Activated CD4-positive, CD25-positive, alpha-beta regulatory T cell (primary cell): ENCODE data around the gene CCDC102A.
"Not testable (repeated sequence)": the region's sequence is repeated elsewhere in the genome, so short reads cannot be mapped to it uniquely, and the experiment has no call there.

Experiments
- DNase-seq, 4 experiments: peaks; one replicate each; lab custom pipeline; 2025; lab: John Stamatoyannopoulos, UW

CCDC102A gene

DNA sequence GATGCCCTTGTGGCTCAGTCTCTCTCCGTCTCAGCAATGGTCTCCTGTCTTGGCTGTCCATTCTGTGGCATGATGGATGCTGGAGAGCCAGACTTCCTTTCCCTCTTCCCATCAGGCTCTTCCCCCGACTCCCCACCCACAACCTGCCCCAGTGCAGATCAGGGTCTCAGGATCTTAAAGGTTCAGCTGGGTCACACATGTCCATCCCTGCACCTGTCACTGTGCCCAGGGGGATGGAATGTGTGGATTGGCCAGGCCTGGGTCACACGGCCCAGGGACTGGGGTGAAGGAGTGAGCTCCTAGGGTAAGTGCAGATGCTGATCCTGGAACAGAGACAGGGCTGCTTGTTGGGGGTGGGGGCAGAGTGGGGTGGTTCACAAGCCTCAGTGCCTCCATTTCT, 29.1 kb upstream of the CCDC102A start:
- no peak for DNase-seq

- no peak for DNase-seq
Measured at GRCh38 chr16:57564571-57565270, 28.4 kb upstream of the CCDC102A start.

GRCh38 chr16:57563761-57564160, 27.4 kb upstream of the CCDC102A start:
- no peak for DNase-seq

DNA sequence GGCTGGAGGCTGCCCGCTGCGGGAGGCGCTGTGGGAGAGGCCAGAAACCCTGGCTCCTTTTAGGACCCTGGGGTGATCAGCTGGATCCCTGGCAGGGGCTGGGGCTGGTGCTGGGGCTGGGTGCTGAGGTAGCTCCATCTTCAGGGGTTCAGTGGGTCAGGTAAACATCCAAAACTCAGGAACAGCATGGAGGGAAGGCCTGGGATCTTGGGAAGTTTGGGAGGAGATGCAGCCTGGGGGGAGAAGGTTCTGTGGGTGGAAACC, 27.0 kb upstream of the CCDC102A start:
- DNase-seq, result no peak

- no peak for DNase-seq
Measured at GRCh38 chr16:57562669-57563486, 26.5 kb upstream of the CCDC102A start.

DNA sequence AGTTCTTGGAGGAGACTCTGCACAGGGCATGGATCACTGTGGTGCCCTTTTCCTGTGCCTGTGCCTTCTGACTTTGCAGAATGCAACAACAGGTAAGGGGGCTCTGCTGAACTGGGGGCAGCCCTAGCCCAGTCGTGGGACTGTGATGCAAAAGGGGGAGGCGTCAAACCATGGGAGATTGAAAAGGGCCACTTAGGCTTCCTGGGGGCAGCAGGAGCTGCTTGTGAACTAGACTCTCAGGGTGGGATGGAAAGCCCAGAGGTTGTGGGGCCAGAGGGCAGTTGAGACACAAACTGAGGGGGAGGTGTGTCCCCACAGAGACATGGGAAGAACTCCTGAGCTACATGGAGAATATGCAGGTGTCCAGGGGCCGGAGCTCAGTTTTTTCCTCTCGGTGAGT, 25.7 kb upstream of the CCDC102A start:
- no peak for DNase-seq

- no peak for DNase-seq
Measured at GRCh38 chr16:57559072-57559790, 22.9 kb upstream of the CCDC102A start.

DNA sequence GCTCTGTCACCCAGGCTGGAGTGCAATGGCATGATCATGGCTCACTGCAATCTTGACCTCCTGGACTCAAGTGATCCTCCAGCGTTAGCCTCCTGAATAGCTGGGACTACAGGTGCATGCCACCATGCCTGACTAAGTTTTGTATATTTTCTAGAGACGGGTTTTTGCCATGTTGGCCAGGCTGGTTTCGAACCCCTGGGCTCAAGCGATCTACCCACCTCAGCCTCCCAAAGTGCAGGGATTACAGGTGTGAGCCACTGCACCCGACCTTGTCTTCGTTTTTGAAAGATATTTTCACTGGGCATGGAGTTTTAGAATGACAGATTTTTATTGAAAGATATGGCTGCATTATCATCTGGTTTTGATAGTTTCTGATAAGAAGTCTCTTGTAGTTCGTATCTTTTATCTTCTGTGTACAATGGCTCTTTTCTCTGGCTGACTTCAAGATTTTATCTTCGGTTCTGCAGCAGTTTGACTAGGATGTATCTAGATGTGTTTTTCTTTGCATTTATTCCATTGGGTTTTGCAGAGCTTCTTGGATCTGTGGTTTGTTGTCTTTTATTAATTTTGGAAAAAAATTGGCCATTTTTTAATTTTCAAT, 20.7 kb upstream of the CCDC102A start:
- no peak for DNase-seq

DNA sequence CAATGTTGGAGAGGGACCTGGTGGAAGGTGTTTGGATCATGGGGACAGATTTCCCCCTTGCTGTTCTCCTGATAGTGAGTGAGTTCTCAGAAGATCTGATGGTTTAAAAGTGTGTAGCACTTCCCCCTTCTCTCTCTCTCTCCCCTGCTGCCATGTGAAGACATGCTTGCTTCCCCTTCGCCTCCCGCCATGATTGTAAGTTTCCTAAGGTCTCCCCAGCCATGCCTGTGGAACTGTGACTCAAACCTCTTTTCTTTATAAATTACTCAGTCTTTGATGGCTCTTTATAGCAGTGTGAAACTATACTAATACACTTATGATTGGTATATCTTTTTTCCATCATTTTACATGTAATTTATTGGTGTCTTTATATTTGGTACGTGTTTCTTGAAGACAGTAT, 19.5 kb upstream of the CCDC102A start:
- no peak for DNase-seq

GRCh38 chr16:57551057-57551456, 14.7 kb upstream of the CCDC102A start:
- no peak for DNase-seq

- DNase-seq, result no peak
Measured at GRCh38 chr16:57549730-57550129, 13.4 kb upstream of the CCDC102A start.

- no peak for DNase-seq
Measured at GRCh38 chr16:57548408-57548807, 12.0 kb upstream of the CCDC102A start.

GRCh38 chr16:57547524-57547923, 11.2 kb upstream of the CCDC102A start:
- DNase-seq, result not testable (repeated sequence)

- no peak for DNase-seq
Measured at GRCh38 chr16:57544124-57544653, 7.8 kb upstream of the CCDC102A start.

DNA sequence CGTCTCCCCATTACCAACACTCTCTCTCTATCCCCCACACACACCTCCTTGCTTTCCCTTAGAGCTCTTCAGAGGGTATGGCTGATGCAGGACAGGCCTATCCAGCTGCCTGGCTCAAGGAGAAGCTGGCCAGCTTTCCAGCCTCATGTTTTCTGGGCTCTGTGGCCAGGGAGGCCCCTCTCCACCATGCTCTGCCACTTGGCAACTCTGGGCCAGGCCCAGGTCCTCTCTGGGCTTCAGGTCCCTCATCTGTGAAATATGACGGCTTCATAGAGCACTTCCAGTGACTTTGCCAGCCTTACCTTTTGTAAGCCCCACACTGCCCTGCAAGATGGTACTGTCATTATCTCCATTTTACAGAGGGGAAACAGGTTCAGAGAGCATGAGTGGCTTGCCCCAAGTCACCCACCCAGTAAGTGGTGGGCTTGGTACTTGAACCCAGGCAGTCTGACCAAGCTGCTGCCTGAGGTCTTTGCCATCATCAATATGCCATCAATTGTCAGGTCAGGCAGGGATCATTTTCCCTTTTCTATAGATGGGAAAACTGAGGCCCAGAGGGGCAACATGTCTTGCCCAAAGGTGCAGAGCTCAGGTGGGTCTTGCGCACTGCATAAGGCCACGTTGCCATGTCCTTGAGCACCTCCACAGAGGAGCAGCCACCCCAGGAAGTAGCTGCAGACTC, 5.5 kb upstream of the CCDC102A start:
- DNase-seq, result no peak

- no peak for DNase-seq
Measured at GRCh38 chr16:57540906-57541753, 4.8 kb upstream of the CCDC102A start.

GRCh38 chr16:57540387-57540786, 4.0 kb upstream of the CCDC102A start:
- no peak for DNase-seq

DNA sequence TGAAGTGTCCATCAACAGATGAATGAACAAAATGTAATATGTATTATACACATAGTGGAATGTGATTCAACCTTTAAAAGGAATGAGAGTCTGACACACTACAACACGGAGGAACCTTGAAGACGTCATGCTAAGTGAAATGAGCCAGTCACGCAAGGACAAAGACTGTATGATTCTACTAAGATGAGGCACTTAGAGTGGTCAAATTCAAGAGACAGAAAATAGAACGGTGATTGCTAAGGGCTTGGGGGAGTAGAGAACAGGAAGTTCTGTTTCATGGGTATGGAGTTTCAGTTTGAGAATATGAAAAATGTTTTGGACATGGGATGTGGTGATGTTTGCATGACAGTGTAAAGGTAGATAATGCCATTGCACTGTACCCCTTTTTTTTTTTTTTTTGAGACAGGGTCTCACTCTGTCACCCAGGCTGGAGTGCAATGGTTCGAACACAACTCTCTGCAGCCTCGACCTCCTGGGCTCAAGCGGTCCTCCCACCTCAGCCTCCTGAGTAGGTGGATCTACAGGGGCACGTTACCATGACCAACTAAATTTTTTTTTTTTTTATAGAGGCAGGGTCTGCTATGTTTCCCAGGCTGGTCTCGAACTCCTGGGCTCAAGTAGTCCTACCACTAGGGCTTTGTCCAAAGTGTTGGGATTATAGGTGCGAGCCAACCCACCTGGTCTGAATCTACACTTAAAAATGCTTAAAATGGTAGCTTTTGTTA, 2.9 kb upstream of the CCDC102A start:
- DNase-seq, result no peak

- DNase-seq, result no peak
Measured at GRCh38 chr16:57538235-57538721, 1.9 kb upstream of the CCDC102A start.
